GM18502 (cell line): ENCODE results near the gene PRKACB.
"Not testable (repeated sequence)": the region's sequence is repeated elsewhere in the genome, so short reads cannot be mapped to it uniquely, and the experiment has no call there.

Experiments used
- ATAC-seq: cut with Tn5 transposase; IDR thresholded peaks from one replicate; pipeline ENCODE4 v1.9.1; 2021; ENCODE audit warnings: mild to moderate bottlenecking; ENCODE audit not compliant: unreplicated experiment, poor library complexity

Gene PRKACB

GRCh38 chr1:84208935-84209334, 64.9 kb downstream of the PRKACB start:
- ATAC-seq = no peak

GRCh38 chr1:84214115-84214956, 70.3 kb downstream of the PRKACB start:
- no peak for ATAC-seq

GRCh38 chr1:84217239-84217638, 73.2 kb downstream of the PRKACB start:
- no peak for ATAC-seq

GRCh38 chr1:84223751-84224432, 79.8 kb downstream of the PRKACB start:
- no peak for ATAC-seq

GRCh38 chr1:84224905-84225304, 80.8 kb downstream of the PRKACB start:
- ATAC-seq = no peak

- ATAC-seq = no peak
Measured at GRCh38 chr1:84225646-84226045, 81.6 kb downstream of the PRKACB start.

GRCh38 chr1:84232676-84233075, 88.6 kb downstream of the PRKACB start:
- not testable (repeated sequence) for ATAC-seq

- no peak for ATAC-seq
Measured at GRCh38 chr1:84236256-84236655, 92.2 kb downstream of the PRKACB start.

- ATAC-seq = no peak
Measured at GRCh38 chr1:84242641-84243040, 98.6 kb downstream of the PRKACB start.

- no peak for ATAC-seq
Measured at GRCh38 chr1:84245563-84245962, 101.5 kb downstream of the PRKACB start.

GRCh38 chr1:84246213-84246612, 102.1 kb downstream of the PRKACB start:
- no peak for ATAC-seq

- ATAC-seq = peak; percentile 75
Measured at GRCh38 chr1:84247425-84248220, 103.6 kb downstream of the PRKACB start.

- ATAC-seq = no peak
Measured at GRCh38 chr1:84250668-84251067, 106.6 kb downstream of the PRKACB start.

- no peak for ATAC-seq
Measured at GRCh38 chr1:84253036-84253435, 109.0 kb downstream of the PRKACB start.

- ATAC-seq = no peak
Measured at GRCh38 chr1:84253891-84254290, 109.8 kb downstream of the PRKACB start.

- no peak for ATAC-seq
Measured at GRCh38 chr1:84254703-84255238, 110.7 kb downstream of the PRKACB start.

- no peak for ATAC-seq
Measured at GRCh38 chr1:84255582-84255981, 111.5 kb downstream of the PRKACB start.

- no peak for ATAC-seq
Measured at GRCh38 chr1:84257617-84258016, 113.5 kb downstream of the PRKACB start.

GRCh38 chr1:84259376-84259775, 115.3 kb downstream of the PRKACB start:
- ATAC-seq = no peak

GRCh38 chr1:84259989-84260388, 115.9 kb downstream of the PRKACB start:
- no peak for ATAC-seq
